Testis (tissue), 3 donors: ENCODE measurements around the gene NPAS3. TPM values are rescaled to one million over a fixed set of nuclear protein-coding genes. Genes with fewer than 3 reads are reported as not detected.

Experiments
- DNase-seq: peaks from one replicate; pipeline ENCODE4 v3.0.0-alpha.2; 2019
- H3K27ac ChIP-seq, 2 donors: fragments of 200-600 bp; sonication (generic); one replicate each; pipeline ENCODE4 v1.5.1; 2019
- H3K27me3 ChIP-seq: fragments of 200-600 bp; sonication (generic); one replicate; pipeline ENCODE4 v1.5.1; 2019
- H3K36me3 ChIP-seq: fragments of 200-600 bp; sonication (generic); one replicate; pipeline ENCODE4 v1.5.1; 2017; ENCODE audit warnings: low read depth; ENCODE audit errors: missing control alignments
- H3K4me1 ChIP-seq: fragments of 200-600 bp; sonication (generic); one replicate; pipeline ENCODE4 v1.5.1; 2019
- H3K4me3 ChIP-seq, 2 donors: fragments of 200-600 bp; sonication (generic); one replicate each; pipeline ENCODE4 v1.5.1; 2017 to 2019
- H3K9me3 ChIP-seq: fragments of 200-600 bp; sonication (generic); one replicate; pipeline ENCODE4 v1.5.1; 2017
- POLR2A ChIP-seq: fragments of 450-650 bp; IDR thresholded peaks from one replicate; pipeline ENCODE4 v1.6.1; 2017; ENCODE audit warnings: antibody characterized with exemption, mild to moderate bottlenecking, moderate library complexity
- WGBS, 2 donors: methylation state at CpG; one replicate each; pipeline ENCODE4 v1.1.5; 2018; 5-methylcytosine and 5-hydroxymethylcytosine counted together
- intact Hi-C: fragments of 100-400 bp; cut with DNase I; formaldehyde crosslinking; loops from one replicate; pipeline ENCODE4 v1.15.1; 2023; ENCODE audit warnings: low total_unique reads
- polyA plus RNA-seq: library from polyadenylated mRNA; stranded (reverse); fragments of 350-450 nt; fragmentation: Illumina TruSeq; extraction: RNeasy Lipid Tissue Mini Kit (QIAGEN cat#74804); gene quantifications from one replicate; pipeline ENCODE4 v1.2.3, GENCODE V29; 2014; ENCODE audit warnings: low read depth, low replicate concordance; ENCODE audit not compliant: insufficient read depth
- total RNA-seq, 2 donors: library from RNA; depleted of rRNA; stranded (reverse); fragments of >200 nt; gene quantifications; one replicate each; pipeline ENCODE4 v1.2.3, GENCODE V29; 2016
- TF ChIP-seq, protein P1 (sequence below), 3 experiments: fragments of 450-650 bp in 2 of 3; fragments of 200-600 bp in 1 of 3; sonication (generic) in 1 of 3; IDR thresholded peaks; one replicate each; pipeline ENCODE4 v1.5.1; 2016 to 2019; ENCODE audit warnings: antibody characterized with exemption in 3 of 3, mild to moderate bottlenecking in 2 of 3, moderate library complexity in 1 of 3

Gene NPAS3
- total and polyA plus RNA-seq, 3 donors from 2014 or later: 1.1 to 3.7 (median 1.8) TPM

DNA sequence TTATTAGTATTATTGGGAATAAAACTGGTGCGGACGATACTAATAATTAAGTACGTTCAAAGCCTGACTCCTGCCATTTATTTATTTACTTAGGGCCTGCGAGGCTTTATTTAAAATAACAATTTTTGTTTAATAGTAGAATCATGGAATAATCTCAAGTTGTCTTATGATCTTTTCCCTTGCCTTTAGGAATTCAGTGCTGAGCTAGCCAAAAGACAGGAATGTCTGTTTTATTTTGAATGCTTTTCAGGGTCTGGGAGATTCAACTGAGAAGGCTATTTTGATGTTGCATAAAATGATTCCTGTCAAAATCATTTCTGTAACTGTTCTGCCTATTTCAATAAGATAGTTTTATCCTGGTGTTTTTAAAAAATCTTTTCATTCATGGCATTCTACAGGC lies 522.4 kb downstream of the NPAS3 start:
- Histone ChIP-seq H3K27ac (no peak overlapping the region), H3K27me3 (no peaks in the 10 kb centered on the region), H3K4me3 (no peak overlapping the region), H3K36me3 (no peaks in the 10 kb centered on the region), H3K4me1 (no peaks in the 10 kb centered on the region), H3K9me3 (no peaks in the 10 kb centered on the region)
- TF ChIP-seq POLR2A: no peak
- TF ChIP-seq, protein P1, sequence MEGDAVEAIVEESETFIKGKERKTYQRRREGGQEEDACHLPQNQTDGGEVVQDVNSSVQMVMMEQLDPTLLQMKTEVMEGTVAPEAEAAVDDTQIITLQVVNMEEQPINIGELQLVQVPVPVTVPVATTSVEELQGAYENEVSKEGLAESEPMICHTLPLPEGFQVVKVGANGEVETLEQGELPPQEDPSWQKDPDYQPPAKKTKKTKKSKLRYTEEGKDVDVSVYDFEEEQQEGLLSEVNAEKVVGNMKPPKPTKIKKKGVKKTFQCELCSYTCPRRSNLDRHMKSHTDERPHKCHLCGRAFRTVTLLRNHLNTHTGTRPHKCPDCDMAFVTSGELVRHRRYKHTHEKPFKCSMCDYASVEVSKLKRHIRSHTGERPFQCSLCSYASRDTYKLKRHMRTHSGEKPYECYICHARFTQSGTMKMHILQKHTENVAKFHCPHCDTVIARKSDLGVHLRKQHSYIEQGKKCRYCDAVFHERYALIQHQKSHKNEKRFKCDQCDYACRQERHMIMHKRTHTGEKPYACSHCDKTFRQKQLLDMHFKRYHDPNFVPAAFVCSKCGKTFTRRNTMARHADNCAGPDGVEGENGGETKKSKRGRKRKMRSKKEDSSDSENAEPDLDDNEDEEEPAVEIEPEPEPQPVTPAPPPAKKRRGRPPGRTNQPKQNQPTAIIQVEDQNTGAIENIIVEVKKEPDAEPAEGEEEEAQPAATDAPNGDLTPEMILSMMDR (IDR thresholded peaks at IDR 0.05): no peak
- DNase-seq: no peak
- intact Hi-C loops: no loop called here
- WGBS, 2 donors: 55 to 61% methylated on average over 4 of the region's 4 CpGs

DNA sequence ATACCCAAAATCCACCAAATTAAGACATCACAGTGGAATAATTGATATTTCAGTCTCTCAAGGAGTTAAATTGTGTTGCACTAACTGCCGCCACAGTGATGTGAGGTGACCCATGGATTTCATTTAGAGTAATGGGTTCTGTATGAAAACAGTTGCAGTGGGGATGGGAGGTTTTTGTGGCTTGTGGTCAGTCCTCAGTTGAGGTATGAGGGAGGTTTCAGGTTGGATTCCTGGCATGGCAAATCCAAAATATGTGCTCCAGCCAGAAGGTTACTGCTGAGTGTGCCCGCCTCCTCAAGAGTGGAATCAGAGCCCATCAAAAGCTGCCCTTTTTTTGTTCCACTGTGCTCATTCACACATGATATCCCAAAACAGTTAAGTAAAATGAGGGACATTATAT lies 525.1 kb downstream of the NPAS3 start:
- H3K36me3 ChIP-seq: no peaks in the 10 kb centered on the region
- intact Hi-C loops: no loop called here
- 86 to 98% methylated on average over 2 of the region's 2 CpGs for WGBS, 2 donors
- no peaks in the 10 kb centered on the region for H3K27me3 ChIP-seq
- DNase-seq: no peak
- no peaks in the 10 kb centered on the region for H3K9me3 ChIP-seq
- no peak overlapping the region for H3K27ac ChIP-seq
- no peaks in the 10 kb centered on the region for H3K4me1 ChIP-seq
- no peak overlapping the region for H3K4me3 ChIP-seq
- no peak for TF ChIP-seq POLR2A
- TF ChIP-seq, protein P1 (IDR thresholded peaks at IDR 0.05): no peak

DNA sequence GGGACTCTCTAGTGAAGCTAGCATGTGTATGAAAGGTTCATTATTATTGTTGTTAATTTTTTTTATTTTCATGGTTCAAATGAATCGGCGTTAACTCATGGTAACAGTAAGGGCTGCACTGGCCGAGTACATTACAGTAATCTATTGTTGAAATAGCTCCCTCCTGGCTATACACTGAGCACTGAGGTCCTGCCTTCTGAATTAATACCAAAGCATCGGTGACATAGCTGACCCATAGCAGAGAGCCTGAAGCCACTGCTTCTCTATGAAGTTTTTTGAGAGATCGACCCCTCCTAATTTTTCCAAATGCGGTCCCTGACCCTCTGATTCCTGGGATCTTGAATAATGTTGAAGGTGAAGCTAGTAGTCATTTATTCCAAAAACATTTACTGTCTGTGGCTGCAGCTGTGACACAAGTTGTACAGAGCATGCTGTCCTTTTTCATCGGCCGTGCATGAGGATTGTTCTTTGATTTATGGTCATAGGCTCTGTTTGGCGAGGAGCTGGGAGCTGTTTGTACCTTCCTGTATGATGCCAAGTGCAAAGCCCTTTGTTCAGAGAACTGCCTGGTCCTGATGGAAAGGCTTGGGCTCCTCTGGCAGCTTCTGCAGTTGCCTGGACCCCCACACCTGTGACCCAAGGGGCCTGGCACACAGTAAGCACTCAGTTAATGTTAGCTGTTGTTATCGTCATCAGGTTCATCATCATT lies 525.7 kb downstream of the NPAS3 start:
- Histone ChIP-seq H3K36me3 (no peaks in the 10 kb centered on the region), H3K27me3 (no peaks in the 10 kb centered on the region), H3K4me3 (no peak overlapping the region), H3K4me1 (no peaks in the 10 kb centered on the region), H3K27ac (no peak overlapping the region), H3K9me3 (no peaks in the 10 kb centered on the region)
- 71 to 72% methylated on average over 10 of the region's 10 CpGs for WGBS, 2 donors
- TF ChIP-seq POLR2A: no peak
- TF ChIP-seq, protein P1 (IDR thresholded peaks at IDR 0.05): no peak
- intact Hi-C loops: no loop called here
- no peak for DNase-seq

DNA sequence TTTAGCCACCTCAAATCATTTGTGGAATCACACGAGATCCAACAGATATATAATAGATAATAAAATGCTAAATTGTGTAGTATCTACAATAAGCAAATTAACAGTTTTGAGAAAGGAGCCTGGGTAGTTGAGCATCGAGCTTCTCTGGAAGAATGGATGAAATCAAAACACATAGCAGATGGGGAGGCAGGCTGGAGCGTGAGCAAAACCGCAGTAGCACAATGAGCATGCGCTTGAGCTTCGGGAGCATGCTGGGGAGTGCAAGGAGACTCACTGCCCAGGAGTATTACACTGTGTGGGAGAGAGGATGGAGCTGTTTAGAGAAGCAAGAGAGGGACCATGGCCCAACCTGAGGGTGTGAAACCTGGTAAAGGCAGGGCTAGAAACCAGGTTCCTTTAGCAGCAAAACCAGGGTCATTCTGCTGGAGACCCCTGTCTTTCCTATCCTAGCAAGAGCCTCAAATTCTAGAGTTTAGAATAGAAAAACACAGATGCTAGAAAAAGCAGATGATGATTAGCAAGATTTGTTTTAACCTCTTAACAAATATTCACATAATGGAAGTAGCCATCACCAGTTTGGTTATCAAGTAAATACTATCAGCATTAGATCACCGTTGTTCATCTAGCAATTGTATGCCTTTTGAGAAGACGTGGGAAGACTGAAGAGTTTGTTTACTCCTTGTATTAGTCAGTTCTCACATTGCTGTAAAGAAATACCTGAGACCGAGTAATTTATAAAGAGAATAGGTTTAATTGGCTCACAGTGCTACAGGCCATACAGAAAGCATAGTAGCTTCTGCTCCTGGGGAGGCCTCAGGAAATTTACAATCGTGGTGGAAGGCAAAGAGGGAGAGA lies 527.4 kb downstream of the NPAS3 start:
- Histone ChIP-seq H3K36me3 (no peaks in the 10 kb centered on the region), H3K4me3 (no peak overlapping the region), H3K27ac (no peak overlapping the region), H3K4me1 (no peaks in the 10 kb centered on the region), H3K27me3 (no peaks in the 10 kb centered on the region), H3K9me3 (no peaks in the 10 kb centered on the region)
- WGBS, 2 donors: 82 to 85% methylated on average over 10 of the region's 10 CpGs
- TF ChIP-seq POLR2A: no peak
- TF ChIP-seq, protein P1 (IDR thresholded peaks at IDR 0.05): no peak
- intact Hi-C loops: no loop called here
- no peak for DNase-seq
